ENCODE data around the gene SLC2A9. TPM values are rescaled to one million over a fixed set of nuclear protein-coding genes. Genes with fewer than 3 reads are reported as not detected.

SLC2A9 gene
- total RNA-seq, 2 donors from 2014 or later, result 9.1 to 17.5 TPM

DNA sequence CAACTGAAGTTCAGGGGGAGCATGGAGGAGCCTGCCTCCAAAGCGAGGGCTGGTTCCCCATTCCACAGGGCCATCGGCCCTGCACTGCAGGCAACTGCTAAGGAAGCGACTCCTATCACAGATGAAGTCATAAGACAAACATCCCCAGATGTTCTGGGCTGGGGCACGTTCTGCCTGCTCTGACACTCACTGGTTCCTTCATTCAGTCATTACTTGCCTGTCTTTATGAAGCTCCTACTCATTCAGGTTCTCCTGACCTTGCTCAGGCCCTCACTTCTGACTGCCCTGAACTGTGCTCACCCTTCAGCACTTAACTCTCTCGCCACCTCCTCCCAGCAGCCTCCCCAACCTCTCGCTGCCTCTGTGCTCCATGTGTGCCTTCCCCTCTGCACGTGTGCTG is 2.5 kb upstream of the SLC2A9 start:
- DNase-seq (ENCODE audit: low spot score), result no peak
- H3K9me3 ChIP-seq, result no peaks in the 10 kb centered on the region
- H3K4me3 ChIP-seq, result no peak overlapping the region
- TF ChIP-seq, protein P1, sequence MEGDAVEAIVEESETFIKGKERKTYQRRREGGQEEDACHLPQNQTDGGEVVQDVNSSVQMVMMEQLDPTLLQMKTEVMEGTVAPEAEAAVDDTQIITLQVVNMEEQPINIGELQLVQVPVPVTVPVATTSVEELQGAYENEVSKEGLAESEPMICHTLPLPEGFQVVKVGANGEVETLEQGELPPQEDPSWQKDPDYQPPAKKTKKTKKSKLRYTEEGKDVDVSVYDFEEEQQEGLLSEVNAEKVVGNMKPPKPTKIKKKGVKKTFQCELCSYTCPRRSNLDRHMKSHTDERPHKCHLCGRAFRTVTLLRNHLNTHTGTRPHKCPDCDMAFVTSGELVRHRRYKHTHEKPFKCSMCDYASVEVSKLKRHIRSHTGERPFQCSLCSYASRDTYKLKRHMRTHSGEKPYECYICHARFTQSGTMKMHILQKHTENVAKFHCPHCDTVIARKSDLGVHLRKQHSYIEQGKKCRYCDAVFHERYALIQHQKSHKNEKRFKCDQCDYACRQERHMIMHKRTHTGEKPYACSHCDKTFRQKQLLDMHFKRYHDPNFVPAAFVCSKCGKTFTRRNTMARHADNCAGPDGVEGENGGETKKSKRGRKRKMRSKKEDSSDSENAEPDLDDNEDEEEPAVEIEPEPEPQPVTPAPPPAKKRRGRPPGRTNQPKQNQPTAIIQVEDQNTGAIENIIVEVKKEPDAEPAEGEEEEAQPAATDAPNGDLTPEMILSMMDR (IDR thresholded peaks at IDR 0.05), result no peak
- no peak overlapping the region for H3K27ac ChIP-seq
- H3K36me3 ChIP-seq, result no peaks in the 10 kb centered on the region
- peaks cover 0 to 30% of the 10 kb centered on the region in 2 donors for H3K4me1 ChIP-seq (ENCODE audit: control insufficient read depth in 1 of 2, low read depth in 2 of 2)
- H3K27me3 ChIP-seq (replicated peaks; ENCODE audit: insufficient read depth), result no peaks in the 10 kb centered on the region
- ATAC-seq (ENCODE audit: insufficient number of reproducible peaks, low FRiP score, low read depth), result no peak

- Histone ChIP-seq H3K9me3 (no peaks in the 10 kb centered on the region), H3K27ac (no peak overlapping the region), H3K4me1 (ENCODE audit: control insufficient read depth in 1 of 2, low read depth in 2 of 2) (peaks cover 0 to 37% of the 10 kb centered on the region in 2 donors), H3K4me3 (no peak overlapping the region), H3K36me3 (no peaks in the 10 kb centered on the region), H3K27me3 (replicated peaks; ENCODE audit: insufficient read depth) (no peaks in the 10 kb centered on the region)
- DNase-seq (ENCODE audit: low spot score) (no peak), ATAC-seq (ENCODE audit: insufficient number of reproducible peaks, low FRiP score, low read depth) (no peak)
- TF ChIP-seq, protein P1 (IDR thresholded peaks at IDR 0.05), result no peak
Observed at GRCh38 chr4:10023050-10023419, 1.7 kb upstream of the SLC2A9 start.

- no peaks in the 10 kb centered on the region for H3K36me3 ChIP-seq
- H3K9me3 ChIP-seq, result no peaks in the 10 kb centered on the region
- H3K4me3 ChIP-seq, result no peak overlapping the region
- DNase-seq (ENCODE audit: low spot score) (no peak), ATAC-seq (ENCODE audit: insufficient number of reproducible peaks, low FRiP score, low read depth) (no peak)
- TF ChIP-seq, protein P1 (IDR thresholded peaks at IDR 0.05), result no peak
- peak overlapping the region in 1 of 2 donors; percentile 79 for H3K27ac ChIP-seq
- H3K4me1 ChIP-seq (ENCODE audit: control insufficient read depth in 1 of 2, low read depth in 2 of 2), result peaks cover 0 to 37% of the 10 kb centered on the region in 2 donors
- no peaks in the 10 kb centered on the region for H3K27me3 ChIP-seq (replicated peaks; ENCODE audit: insufficient read depth)
Observed at GRCh38 chr4:10022346-10023049, 1.2 kb upstream of the SLC2A9 start.

DNA sequence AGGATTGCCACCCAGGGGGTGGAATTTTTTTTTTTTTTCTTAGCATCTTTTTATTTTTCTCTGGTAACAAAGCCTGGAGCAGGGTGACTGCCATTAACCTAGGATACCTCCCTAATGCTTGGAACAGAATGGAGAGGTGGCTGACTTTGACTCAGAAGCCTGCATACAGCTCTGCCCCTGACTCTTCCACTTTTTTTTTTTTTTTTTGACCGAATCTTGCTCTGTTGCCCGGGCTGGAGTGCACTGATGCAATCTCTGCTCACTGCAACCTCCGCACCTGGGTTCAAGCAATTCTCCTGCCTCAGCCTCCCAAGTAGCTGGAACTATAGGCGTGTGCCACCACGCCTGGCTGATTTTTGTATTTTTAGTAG is 341 bp upstream of the SLC2A9 start:
- no peaks in the 10 kb centered on the region for H3K9me3 ChIP-seq
- H3K36me3 ChIP-seq, result no peaks in the 10 kb centered on the region
- no peaks in the 10 kb centered on the region for H3K27me3 ChIP-seq (replicated peaks; ENCODE audit: insufficient read depth)
- no peak overlapping the region for H3K4me3 ChIP-seq
- no peak for DNase-seq (ENCODE audit: low spot score)
- peak overlapping the region; percentile 25 to 79 for H3K27ac ChIP-seq
- TF ChIP-seq, protein P1 (IDR thresholded peaks at IDR 0.05), result no peak
- peaks cover 0 to 37% of the 10 kb centered on the region in 2 donors for H3K4me1 ChIP-seq (ENCODE audit: control insufficient read depth in 1 of 2, low read depth in 2 of 2)
- no peak for ATAC-seq (ENCODE audit: insufficient number of reproducible peaks, low FRiP score, low read depth)

DNA sequence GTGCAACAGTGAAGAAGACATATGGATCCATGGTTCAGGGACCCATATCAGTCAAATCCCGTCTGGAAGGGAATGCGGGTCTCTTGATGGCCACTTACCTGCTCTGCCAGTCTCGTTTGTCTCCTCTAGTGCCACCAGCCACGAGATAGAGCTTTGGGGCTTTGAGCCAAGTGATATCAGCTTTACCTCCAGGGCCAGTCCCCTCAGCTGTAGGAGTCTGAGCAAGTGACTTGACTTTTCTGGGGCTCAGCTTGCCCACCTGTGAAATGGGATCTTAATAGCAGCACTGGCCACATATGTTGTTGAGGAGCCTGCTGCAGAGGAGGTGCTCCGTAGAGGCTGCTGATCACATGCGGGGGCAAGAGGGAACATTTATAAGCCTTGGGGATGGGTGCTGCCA is 1.2 kb downstream of the SLC2A9 start:
- no peaks in the 10 kb centered on the region for H3K9me3 ChIP-seq
- no peak for DNase-seq (ENCODE audit: low spot score)
- H3K4me1 ChIP-seq (ENCODE audit: control insufficient read depth in 1 of 2, low read depth in 2 of 2), result peaks cover 0 to 37% of the 10 kb centered on the region in 2 donors
- no peak overlapping the region for H3K4me3 ChIP-seq
- H3K36me3 ChIP-seq, result no peaks in the 10 kb centered on the region
- H3K27me3 ChIP-seq (replicated peaks; ENCODE audit: insufficient read depth), result no peaks in the 10 kb centered on the region
- peak overlapping the region; percentile 25 to 79 for H3K27ac ChIP-seq
- ATAC-seq (ENCODE audit: insufficient number of reproducible peaks, low FRiP score, low read depth), result no peak
- TF ChIP-seq, protein P1 (IDR thresholded peaks at IDR 0.05), result no peak

Measured in thoracic aorta (tissue), 2 donors.